ENCODE results near the gene TMEM127.
"Not testable (repeated sequence)": the region's sequence is repeated elsewhere in the genome, so short reads cannot be mapped to it uniquely, and the experiment has no call there.

TMEM127 gene

DNA sequence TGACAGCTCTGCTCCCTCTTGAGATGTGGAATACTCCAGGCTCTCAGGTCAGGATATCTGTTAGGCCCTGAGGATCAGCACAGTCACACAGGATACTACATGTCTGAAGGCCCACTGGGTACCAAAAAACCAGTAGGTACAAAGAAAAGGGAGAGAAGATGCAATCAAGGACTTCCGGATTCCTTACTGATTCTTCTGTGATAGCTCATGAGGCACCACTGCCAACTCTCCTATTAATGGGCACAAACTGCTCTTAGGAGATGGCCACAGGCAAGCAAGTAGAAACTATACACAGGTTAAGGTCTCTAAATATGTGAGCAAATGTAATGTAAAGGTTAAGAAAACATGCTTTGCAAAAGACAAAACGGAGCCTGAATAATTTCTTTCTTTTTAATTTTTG, 3.5 kb downstream of the TMEM127 start:
- DNase-seq = no peak

DNA sequence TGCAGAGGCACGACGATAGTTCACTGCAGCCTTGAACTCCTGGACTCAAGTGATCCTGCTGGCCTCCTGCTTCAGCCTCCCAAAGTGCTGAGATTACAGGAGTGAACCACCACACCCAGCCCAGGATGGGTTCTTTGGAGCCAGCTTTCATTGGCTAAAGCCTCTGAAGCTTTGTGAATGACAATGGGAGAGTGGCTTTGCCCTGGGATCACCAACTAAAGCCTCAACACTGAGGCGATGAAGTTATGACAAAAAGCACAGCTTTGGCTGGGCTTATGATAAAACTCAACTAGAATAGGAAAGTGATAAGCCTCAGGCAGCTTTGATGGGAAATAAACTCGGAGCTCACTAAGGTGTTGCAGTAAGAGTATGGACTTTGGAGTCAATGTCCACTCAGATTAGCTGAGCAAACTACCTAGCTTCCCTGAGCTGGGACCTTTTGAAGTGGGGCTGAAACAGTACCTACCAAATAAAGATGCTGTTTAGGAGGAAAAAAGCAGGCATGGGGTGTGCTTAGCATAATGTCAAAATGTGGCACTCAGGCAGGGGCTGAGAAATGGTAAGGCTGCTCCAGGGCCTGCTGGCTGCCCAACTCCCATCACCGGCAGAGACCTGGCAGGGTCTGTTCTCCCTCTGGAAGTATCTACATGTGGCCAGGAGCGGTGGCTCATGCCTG, 4.3 kb downstream of the TMEM127 start:
- no peak for DNase-seq

DNA sequence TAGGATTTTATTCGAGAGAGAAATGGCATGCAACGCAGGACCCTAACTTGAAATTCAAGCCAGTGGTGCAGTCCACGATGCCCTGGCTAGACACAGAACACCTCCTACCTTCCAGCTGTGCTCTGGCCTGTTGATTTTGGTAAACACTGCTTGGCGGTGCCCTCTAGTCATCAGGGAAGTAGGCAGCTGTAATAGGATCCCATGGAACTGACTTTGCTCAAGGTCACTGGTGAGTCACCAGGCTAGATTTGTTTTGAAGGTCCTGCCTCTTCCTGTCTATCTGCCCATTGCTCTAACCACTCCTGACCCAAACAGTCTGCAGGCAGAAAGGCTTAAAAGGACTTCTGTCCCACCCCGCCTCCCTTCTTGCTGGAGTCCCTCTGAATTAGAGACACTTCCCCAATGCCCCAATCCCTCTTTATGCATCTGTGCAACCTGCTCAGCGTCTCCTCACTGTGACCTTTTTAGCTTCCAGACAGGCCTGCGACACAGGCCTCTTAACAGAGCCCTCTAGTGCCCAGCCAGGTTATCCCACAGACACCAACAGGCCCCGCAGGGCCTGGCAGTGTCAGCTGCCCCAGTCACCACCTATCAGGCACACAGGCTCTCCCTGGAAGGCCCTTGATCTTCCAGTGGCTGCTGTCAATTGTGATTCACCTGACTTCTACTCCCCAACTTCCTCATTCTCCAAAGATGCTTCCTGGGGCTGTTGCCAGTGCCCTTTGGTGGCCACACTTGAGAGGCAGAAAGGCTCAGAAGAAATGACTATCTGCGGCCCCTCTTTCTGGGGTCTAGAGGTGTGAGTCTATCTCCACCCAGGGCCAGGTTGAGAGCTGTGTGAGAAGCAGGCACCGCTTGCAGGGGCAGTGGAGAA, 5.2 kb downstream of the TMEM127 start:
- DNase-seq = peak; percentile 26

DNA sequence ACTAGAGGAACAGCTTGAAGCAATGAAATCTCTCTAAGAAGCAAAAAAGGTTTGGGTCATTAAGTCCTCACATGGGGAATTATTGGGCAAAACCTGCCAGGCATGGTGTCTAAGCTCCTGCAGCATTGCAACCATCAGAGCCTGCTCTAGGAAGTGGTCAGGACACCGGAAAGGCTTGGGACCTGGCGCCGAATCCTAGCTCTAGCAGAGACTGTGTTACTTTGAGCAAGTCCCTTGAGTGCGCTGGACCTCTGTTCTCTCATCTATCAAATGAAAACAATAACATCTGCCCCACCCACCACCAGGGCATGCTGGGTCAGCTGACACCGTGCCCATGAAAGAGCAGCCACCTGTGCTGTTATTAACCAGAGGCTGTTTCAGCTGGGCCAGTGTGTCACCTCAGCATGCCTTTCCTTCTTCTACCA, 6.3 kb downstream of the TMEM127 start:
- DNase-seq = no peak

DNA sequence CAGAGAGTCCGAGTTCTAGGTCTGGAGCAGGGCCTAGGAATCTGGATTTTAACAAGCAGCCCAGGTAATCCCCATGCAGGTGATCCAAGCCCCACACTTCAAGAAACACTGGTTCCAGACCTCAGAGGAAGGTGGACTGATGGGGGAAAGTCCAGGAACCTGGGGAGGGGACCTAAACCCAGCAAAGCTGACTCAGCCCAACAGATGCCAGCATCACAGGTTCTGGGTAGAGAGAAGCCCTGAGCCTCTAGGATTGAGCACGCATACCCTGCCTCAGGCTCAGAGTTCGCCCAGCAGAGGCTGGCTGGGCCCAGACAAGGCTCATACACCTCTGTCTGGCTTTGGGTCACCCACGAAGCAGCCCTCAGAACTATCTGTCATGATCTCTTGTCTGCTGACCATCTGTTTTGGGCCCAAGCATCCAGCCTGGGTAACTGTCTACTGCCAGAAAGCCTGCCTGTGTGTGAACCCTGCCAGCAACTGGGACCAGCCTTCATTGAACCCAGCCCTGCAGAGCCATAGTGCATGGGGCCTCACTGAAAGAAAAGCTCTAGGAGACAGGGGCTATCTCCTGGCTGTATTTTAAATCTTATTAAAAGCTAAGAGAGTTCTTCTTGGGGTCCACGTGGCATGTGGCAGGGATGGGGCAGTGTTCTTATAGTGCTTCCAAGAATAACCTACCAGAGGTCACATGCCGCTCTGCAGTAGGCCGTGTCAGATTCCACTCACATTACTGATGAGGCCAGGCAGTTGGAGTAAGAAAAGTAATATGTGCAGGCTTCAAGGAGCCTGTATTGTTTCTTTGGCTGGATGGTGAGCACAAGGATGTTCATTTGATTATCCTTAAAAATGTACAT, 7.4 kb downstream of the TMEM127 start:
- no peak for DNase-seq

DNA sequence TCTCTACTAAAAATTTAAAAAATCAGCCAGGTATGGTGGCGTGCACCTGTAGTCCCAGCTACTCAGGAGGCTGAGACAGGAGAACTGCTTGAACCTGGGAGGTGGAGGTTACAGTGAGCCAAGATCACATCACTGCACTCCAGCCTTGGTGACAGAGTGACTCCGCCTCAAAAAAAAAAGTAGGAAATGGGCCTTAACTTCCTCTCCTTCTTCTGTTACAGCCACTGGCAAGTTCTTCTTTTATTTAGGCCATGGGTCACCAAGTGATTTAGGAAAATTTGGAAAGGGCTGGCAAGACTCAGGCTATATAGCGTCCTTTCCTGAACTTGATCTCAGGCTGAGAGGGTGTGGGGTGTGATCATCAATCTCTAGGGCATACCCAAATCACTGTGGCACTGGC, 8.1 kb downstream of the TMEM127 start:
- DNase-seq = not testable (repeated sequence)

DNA sequence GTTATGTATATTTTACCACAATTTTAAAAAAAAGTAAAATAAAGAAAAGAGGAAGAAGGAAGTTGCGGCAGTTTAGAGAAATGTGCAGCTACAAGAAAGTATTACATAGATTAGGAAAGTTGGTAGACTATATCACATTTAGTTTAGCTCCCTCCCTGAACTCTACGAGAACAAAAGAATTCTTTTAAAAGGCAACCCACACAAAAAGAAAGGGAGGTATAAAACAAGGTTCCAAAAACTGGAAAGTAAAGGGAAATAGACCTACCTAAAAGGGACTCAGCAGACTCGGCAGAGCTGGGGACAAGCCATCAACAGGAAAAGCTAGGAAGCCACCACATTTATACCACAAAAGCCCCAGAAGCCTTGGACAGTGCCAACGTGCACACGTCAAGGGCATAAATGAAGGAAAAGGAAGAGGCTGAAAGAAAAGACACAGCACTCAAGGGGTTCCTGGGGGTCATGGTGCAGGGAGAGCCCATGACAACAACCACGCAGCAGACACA, 9.1 kb downstream of the TMEM127 start:
- no peak for DNase-seq

DNA sequence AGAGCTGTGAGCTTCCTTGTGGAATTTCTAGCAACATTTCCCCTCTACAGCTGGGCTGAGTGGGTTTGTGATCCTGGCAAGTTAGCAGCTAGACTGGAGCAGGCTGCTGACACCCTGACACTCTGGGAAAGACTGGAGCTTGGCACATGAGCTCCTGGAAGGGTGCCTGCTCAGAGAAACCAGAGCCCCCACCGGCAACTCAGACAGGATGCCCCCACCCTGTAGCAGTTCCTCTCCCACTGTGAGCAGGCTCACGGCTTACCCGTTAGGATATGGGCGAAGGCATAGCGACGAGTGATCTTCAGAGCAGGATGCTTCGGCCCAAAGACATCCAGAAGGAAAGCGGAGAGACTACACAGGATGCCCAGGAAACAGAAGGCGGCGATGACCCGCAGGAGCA, 11.2 kb downstream of the TMEM127 start:
- DNase-seq = no peak

DNA sequence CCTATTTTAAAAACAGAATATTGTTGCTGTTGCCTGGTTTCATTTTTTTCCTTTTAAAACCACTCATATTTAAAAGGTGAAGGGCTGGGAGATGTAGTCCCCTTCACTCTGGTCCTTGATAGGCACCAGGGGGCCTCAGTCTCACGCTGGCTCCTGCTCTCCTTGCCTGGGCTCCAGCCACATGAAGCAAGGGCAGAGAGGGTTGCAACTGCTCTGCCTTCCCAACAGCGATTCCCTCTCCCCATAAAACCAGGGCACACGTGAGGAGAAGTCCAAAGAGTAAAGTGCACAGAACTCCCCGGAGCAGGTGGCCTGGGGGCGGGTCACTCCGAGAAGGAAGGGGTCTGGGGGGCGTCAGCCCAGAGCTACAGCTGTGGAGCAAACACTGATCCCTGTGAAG, 12.8 kb downstream of the TMEM127 start:
- no peak for DNase-seq

DNA sequence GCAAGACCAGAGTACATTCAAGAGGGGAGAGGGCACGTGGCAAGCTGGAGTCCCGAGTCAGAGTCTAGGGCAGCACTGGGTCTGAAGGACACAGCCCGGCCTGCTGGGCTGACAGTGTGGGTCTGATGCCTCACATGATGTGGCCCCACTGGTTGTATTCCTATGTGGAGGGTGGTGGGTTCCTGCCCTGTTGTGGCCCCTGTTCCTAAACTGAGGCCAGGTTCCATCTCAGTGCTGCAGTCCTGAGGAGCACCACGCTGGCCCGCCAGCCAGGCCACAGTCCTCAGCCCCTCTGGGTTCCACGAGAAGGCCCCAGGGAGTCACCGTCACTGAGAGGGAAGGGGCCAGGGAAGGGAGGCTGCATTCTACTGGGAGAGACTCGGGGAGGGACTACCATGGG, 13.3 kb downstream of the TMEM127 start:
- DNase-seq = no peak

DNA sequence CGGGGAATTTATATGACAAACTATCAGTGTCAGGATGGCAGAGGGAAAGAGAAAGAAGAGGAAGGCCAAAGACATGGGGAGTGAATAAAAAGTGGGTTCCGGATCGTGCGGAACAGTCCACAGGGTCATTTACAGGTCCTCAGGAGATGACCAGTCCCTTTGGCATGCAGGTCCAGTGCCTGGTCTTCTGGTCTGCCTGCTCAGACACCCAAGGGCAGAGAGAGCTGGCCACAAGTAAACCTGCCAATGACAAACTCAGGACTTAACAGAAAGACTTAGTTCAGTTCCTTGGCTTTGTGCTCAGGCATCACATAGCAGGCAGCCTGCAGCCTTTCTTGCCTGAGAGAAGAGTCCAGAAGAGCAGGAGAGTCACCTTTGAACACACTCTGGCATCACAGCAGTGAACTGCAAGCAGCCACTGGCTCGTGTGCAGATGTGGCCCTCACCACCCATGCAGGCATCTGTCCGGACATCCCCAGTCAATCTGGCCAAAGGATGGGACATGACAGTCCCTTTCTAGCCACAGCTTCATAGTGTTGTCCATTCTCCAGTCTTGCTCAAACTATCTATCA, 14.0 kb downstream of the TMEM127 start:
- no peak for DNase-seq

DNA sequence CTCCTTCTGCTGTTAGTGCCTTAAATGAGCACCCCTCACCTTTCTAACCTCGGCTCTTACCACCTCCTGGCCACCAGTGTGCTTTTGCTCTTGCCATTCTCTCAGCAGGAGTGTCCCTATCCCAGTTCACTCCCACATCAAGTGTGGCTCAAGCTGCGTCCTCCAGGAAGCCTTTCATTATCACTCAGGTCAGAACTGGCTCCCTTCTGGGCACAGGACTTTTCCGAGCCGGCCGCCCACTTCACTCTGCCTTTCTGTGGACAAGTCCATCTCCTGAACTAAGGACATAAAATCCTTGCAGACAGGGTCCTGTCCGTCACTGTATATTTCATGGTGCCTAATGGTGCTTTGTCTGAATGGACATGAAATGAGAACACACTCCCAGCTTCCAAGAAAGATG, 15.6 kb downstream of the TMEM127 start:
- no peak for DNase-seq

DNA sequence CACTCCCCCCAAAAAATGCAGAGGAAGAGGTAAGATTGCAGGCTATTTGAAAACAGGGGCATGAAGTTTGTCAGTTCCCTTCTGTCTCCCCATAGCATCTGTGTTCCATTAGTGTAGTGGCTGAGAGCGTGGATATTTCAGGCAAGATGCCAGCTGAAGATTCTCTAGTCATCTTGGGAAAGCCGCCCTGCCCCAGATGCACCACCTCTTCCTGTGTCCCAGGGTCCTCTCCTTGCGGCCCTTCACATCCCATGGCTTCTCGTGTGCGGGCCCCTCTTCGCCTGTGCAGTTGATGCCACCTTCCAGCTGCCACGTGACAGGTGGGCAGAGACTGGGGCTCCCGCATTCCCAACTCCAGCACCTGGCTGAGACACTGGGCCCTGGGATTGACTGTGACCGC, 16.1 kb downstream of the TMEM127 start:
- no peak for DNase-seq

DNA sequence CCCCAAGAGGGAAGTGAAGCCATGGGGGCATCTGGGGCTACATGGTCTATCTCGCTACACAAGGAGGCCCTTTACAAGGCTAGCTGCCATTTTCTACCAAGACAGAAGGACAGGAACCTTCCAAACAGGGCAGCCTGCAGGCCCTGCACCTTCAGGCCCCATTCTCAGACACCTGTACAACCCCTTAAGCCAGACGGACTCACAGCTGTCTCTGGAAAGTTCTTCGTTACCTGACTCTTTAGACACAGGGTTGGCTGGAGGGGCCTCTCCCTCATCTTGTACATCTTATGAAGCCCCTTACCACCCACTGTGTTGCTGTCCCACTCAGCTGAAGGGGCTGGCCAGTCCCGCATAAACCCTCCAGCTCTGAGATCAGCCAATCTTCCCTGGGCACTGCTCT, 17.2 kb downstream of the TMEM127 start:
- no peak for DNase-seq

DNA sequence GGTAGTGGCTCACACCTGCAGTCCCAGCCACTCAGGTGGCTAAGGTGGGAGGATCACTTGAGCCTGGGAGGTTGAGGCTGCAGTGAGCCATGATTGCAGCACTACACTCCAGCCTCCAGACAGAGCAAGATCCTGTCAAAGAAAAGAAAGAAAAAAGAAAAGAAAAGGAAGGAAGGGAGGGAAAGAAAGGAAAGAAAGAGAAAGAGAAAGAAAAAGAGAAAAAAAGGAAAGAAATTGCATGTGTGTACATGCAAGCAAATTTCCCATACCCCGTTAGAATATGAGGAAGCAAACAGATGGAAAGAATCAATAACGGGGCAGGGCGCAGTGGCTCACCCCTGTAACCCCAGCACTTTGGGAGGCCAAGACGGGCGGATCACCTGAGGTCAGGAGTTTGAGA, 17.9 kb downstream of the TMEM127 start:
- DNase-seq = no peak

DNA sequence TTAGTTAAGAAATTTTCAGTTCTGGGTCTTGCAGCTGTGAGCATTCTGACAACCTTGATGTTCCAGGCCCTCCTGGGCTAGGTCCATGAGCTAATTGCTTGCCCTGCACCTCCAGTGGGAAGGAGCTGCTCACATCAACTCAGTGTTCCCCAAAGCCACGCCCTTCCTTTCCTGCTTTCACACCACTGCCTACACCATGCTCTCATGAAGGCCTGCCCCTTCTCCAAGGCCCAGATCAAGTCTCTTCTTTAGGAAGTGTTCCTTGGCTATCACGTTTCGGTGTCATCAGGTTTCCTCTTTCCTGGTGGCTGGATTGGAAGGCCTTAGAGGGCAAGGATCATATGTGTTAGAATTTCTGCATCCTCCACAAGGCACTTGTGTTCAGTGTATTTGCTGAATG, 18.8 kb downstream of the TMEM127 start:
- no peak for DNase-seq

DNA sequence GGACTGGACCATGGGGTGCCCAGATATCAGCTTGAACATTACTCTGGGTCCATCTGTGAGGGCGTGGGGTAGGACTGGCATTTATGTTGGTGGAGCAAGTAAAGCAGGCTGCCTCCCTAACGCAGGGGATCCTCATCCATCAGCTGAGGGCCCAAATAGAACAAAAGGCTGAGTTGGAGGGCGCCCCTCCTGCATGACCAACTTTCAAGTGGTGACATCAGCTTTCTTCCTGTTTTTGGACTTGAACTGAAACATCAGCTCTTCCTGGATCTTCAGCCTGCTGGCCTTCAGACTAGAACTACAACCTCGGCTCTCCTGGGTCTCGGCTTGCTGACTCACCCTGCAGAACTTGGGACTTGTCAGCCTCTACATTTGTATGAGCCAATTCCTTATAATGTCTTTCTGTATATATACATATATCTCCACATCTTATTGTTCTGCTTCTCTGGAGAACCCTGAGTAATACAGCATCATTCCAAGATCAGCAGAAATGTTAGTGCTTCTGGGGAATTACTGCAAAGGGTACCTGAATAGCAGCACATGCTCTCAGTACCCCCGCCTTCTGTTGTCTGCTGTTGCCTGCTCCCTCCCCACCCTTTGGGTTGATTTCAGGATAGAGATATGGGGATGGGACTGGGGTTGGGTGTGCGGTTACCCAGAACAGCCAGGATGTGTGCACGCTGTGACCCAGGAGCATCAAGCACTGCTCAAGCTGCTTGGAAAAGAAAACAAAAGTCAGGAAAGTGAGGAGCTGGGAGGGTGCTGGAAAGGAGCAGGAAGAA, 20.0 kb downstream of the TMEM127 start:
- no peak for DNase-seq

DNA sequence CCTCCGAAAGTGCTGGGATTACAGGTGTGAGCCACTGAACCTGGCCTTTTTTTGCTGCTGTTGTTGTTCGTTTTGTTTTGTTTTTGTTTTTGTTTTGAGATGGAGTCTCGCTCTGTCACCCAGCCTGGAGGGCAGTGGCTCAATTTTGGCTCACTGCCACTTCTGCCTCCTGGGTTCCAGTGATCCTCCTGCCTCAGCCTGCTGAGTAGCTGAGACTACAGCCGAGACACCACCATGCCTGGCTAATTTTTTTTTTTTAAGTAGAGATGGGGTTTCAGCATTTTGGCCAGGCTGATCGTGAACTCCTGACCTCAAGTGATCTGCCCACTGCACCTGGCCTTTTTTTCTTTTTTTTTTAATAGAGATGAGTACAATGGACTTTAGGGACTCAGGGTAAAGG, 22.0 kb downstream of the TMEM127 start:
- no peak for DNase-seq

DNA sequence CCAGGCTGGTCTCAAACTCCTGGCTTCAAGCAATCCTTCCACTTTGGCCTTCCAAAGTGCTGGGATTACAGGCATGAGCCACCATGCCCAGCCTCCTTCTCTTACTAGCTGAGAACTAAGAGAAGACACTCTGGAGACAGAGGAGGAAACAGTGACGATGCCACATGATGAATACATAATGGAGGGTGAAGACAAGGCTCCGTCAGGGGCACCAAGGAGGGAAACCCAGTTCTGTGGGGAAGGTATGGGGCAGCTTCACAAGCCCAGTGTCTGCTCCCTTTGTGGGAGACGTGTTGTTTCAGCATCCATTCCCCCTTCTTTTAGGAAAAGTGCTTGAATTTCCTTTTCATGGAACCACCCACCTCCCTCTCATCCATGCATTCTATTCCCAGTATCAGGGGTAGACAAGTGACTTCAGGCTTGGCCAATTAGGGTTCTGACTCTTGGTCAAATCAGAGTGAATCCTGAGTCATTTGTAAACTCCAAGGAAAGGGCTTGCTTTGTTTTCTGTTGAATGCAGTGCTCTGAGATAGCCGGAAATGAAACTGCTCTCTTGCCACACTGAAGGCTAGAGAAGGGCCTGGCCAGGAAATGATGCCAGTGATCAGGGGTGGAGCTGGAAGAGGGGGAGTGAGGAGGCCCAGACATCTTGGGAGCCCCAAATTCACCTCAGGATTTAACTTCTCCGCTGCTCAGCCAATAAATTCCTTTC, 23.7 kb downstream of the TMEM127 start:
- DNase-seq = peak; percentile 17

DNA sequence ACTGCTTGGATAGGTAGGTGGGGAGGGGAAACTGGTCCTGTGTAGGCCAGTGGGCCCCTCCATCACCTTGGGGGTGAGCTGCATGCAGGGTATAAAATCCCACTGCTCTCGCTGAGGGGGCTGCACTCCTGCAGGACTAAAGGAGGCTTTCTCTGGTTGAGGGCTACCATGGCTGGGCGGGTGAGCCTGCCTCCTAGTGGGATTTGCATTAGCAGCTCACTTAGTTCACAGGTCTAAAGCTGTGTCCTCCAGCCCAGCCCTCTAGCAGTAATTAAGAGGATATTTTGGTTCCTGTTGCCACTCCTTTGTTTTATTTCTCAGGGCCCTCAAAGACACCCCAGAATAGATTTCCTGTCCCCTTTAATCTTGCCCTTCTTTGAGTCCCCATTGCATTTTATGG, 24.6 kb downstream of the TMEM127 start:
- DNase-seq = no peak

DNA sequence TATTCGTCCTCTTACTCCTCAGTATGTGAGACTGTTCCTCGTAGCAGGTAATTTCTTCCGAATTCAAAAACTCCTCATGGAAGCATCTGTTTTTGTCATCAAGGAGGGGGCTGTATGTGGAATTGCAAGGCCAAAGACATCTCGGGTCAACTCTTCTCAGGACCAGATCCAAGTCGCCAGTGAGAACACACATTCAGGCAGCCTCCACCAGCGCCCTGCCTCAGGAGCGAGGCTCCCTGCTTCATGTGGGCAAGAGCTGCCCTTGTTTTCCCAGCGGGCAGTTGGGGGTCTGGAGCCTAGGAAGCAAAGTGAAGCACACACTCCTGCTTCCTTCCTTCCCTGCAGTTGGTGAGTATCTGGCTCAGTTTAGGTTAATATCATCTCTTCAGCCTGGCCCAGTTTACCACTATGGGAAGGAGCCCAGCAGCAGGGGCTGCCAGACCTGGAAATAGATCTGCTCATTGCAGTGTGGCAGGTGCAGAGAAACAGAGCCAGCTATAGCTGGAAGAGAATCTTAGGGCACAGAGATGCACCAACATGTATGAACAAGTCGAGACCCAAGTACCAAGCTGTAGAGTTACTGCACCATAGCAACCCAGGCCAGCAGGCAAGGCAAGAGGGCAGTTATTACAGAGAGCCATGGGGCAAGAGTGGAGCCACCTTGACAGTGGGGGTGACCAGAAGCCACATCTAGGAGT, 25.3 kb downstream of the TMEM127 start:
- DNase-seq = no peak
